HK-2 (cell line): ENCODE data around the gene ALDH1B1.

ENCODE experiments used
- DNase-seq: peaks from one replicate; pipeline ENCODE4 v3.0.0-alpha.2; 2018; ENCODE audit not compliant: unreplicated experiment

Gene ALDH1B1

DNA sequence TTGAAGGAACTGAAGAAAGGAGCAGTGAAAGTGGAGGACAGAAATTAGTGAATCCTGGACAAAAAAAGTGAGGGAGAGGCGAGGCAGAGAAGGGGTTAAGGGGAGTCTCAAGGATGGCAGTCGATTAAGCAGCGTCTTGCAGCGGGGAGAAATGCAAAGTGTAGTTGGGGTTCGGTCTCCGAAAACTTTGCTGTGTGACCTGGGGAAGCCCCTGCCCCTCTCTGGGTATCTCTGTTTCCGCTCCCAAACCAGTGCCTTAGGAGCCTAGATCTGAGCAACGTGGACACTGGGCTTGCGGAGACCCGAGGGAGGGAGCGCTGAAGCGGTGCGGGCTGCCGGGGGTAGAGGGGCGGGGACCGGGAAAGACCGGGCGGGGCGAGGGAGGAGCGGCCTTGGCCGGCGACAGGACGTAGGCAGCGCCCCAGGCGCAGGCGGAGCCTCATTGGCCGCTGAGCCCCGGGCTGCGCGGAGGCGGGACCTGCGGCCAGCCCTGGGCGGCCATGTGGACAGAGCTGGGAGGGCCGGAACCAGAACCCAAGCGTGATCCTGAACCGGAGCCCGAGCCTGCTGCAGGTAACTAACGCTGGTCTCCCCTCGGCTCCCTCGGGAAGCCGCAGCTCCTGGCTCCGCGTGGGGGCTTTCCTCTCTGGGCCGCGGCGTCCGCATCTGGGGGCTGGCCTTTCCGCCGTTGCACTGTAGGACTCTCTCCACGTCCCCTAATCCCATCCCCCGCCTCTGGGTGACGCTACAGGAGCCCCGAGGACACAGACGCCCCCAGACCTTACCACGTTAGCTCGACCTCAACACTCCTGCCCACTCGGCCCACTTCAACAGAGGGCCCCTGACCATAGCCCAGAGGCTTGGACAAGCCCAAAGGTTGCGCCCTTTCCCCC is at the start of gene ALDH1B1:
Gene ALDH1B1 (plus strand): TSS at position 468 of the 893 bp plus-strand sequence. CDS start 3,047 bp downstream, outside the sequence.
- DNase-seq = peak; percentile 82

DNA sequence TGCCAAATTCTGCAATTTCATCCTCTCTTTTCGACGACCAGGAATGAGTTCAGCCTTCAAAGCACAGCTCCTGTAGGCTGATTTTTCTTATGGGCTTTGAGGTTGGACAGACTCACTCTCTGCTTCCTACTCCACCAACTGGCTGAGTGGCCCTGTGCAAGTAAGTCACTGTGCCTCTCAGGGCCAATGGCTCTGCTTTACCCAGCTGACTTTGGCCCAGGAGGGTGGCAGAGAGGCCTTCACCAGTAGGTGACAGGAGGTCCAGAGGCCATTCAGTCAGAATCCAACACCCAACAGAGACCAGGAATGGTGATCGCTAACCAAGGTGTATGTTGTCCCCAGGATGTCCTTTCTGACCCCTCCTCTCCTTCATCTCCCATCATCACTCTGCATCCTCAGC is 49.5 kb upstream of the ALDH1B1 start:
- no peak for DNase-seq

DNA sequence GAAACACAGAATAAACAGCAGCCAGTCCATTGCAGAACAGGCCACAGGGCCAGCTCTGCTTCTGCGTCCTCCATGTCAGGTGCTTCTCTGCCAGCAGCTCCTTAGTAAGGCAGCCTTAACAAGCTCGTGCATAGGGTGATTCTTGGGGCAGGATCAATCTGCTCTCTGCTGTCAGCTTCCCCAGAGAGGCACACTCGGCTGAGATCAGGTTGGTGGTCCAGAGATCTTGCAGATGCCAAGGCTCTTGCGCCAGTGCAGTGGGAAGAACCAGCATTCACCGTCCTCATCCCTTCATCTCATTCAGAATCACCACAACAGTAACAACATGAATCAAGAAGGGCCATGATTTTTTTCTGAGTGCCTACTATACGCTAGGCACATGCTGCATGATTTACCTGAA is 49.0 kb upstream of the ALDH1B1 start:
- DNase-seq = no peak

DNA sequence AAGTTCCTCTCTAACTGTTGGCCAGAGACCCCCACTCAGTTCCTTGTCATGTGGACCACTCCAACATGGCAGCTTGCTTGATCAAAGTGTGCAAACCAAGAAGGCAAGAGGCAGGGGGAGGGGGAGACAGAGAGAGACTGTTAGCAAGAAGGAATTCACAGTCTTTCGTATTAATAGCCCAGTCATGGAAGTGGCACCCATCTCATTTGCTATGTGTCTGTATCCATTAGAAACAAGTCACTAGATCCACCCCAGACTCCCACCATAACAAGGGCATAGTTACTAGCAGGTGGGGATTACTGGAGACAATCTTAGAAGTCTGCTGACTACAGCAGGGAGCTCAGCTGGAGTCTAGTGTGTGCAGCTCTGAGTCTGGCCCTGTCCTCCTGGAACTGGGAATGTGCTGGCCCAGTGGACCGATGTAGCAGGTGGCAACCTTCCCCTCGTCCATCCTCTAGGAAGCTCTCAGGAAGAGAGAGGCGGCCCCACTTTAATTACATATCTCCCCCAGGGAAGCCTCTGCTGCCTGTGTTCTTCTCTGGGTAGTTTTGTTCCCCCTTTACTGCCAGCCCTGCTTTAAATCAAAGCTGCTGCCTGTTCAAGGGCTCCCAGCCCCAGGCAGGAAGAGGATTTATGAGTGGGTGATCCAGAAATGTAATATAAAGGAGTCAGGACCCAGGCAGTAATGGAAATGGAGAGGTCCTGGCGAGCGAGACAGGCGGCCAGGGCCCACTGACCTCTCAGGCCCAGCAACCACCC is 47.8 kb upstream of the ALDH1B1 start:
- DNase-seq = no peak

DNA sequence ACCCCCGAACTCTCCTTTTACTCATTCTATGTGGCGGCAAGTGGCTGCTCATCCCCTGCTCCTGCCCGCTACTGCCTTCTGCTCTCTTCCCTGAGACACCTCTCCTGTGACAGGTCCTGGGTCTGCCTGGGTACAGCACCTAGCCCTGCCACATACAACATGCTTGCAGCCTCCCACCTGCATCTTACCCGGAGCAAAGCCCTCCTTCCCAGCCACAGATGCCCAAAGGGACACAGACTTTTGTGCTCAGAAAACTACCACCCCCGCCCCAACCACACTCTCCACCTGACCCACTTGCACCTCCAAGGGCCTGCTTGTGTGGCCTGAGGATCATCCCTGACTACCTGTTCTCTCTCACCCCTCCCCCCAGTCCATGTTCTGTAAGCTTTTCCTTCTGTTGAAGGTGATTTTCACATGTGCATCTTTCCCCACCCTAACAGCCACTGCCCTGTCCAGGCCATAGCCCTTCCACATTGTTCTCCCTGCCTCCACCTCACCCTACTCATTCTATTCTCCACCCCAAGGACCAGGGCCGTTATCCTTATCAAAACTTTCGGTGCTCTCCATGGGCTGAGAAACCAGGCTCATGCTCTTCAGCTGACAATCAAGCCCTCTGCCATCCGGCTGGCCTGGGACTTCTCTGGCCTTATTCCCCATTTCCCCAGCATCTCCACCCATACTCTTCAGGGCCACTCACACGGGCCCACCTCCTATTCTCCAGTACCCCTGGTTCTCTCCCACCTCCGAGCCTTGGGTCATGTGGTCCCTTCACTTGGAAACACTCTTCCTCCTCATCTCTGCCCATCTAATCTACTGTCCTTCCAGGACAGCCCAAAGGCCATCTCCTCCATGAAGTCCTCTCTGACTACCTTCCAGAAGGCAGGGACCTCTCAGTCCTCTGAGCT is 46.4 kb upstream of the ALDH1B1 start:
- no peak for DNase-seq

DNA sequence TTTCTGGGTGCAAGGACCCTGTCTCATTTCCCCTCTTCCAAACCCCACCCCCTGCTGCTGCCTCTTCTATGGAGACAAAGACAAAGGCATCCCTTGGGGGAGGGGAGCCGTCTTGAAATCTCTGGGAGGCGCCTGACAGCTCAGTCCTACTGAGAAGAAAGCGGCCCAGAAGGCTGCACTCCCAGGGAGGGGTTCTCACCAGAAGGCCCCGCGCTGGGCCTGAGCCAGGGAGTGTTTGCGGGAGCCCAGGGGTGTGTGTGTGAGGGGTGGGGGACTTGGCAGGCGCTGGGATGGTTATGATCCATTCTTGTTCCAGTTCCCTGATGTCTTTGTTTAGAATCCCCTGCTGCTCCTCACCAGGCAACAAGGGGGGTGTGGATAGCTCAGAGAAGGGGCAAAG is 45.7 kb upstream of the ALDH1B1 start:
- no peak for DNase-seq

DNA sequence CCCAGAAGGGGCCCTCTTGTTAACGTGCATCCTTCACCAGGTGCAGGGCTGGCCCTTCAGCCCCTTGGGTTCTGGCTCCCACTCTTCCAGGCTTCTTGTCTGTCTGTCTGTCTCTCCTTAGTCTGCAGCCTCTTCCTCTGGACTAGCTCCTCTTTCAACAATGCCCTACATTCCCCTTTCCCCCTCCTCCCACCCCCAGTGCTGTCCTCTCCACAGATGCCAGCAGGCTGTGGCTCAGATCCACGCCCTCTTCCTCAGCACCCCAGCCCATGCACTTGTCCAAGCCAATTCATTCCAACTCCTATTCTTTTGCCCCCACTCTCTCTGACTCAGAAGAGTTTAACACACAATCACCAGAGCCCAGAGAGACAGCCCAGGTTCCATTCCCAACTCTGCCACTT is 45.2 kb upstream of the ALDH1B1 start:
- DNase-seq = no peak

DNA sequence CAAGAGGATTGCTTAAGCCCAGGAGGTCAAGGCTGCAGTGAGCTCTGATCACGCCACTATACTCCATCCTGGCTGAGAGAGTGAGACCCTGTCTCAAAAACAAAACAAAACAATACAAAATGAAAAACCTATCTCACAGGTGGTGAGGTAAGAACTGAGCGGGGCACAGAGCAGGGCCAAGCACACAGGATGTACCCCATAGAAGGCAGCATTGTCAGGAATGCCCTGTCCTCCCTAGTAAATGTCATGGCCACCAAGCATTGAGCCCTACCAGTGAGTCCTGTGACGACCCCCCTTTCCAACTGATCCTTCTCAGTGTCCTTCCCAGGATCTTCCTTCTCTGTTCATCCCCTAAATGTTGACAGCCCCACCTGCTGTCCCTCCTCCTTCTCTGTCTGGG is 44.6 kb upstream of the ALDH1B1 start:
- DNase-seq = no peak

DNA sequence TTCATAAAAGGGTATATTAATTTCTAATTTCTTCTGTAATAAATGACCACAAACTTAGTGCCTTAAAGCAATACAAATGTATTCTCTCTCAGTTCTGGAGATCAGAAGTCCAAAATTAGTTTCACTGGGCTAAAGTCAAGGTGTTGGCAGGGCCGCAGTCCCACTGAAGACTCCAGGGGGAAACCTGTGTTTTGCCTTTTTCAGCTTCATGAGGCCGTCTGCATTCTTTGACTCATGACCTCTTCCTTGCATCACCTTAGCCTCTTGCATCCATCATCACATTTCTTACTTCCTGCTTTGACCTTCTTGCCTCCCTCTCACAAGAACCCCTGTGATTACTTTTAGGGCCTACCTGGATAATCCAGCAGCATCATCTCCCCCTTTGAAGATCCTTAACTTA is 42.0 kb upstream of the ALDH1B1 start:
- DNase-seq = no peak

DNA sequence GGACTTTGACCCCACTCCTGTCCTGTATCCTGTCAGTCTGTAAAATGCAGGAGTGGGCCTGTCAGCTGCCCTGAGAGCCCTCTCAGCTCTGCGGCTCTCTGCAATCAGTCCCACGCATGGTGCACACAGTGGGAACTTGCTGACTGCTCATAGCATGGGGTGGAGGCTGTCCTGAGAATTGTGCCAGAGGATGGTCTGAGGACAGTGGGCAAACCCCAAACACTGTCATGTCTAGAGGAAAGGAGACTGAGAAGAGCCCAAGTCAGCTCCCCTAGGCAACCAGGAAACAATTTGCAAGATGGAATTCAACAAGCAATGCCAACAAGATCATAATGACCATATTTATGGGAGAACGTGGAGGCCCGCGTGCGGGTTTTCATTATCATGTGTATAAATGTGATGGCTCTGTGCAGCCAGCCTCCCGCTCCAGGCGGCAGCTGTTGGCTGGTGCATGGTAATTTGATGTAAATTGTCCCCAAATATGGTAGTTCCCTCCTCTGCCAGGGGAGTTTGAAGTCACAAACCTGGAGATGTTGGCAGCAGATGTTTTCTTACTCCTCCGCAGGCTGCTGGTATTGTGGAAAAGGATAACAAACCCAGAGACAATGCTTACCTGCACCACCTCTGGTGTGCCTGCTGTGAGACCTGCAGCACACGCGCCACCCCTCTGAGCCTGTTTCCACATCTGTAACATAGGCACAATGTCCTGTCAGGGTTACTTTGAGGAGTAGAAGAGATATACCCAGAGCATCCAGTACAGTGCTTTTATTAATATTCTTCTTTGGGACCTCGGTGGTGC is 39.8 kb upstream of the ALDH1B1 start:
- DNase-seq = no peak

DNA sequence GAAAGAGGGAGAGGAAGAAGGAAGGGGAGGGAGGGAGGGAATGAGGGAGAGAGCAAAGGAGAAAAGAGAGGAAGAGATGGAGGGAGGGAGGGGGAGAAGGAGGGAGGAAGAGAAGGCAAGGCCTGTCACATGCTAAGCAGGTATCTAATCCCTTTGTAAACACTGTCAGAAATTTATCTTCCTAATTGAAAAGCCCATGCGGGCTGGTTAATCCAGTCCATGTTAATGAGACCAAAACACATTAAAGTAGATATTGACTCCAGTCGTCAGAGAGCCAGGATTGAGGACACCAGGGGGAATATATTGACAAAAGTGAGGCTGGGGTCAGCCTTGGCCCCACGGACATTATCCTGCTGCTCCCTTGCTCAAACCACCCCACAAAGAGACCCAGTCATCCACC is 37.4 kb upstream of the ALDH1B1 start:
- no peak for DNase-seq

DNA sequence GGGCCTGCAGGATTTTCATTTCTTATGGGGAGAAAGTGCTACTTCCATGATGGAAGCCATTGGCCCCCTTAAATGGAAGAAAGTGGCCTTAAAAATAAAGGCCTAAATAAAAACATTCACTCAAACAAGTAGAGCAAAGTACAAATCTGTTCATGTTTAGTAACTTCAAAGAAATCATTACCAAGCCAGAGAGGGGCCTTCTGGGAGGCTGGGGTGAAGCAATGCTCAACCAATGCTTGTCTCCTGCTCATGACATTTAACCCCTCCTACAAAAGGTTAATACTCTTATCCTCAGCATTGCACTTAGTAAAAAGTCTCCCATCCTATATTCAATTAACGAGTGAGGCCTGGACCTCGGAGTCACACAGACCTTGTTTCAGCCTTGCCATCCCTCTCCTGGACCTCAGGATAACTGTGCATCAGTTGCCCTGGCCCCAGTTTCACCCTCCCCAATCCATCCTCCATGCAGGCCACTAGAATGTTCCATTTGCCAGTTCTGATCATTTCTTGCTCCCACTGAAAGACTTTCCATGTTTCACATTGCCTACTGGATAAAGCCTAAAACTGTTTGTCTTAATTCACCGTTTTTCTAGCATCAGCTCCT is 36.9 kb upstream of the ALDH1B1 start:
- no peak for DNase-seq

DNA sequence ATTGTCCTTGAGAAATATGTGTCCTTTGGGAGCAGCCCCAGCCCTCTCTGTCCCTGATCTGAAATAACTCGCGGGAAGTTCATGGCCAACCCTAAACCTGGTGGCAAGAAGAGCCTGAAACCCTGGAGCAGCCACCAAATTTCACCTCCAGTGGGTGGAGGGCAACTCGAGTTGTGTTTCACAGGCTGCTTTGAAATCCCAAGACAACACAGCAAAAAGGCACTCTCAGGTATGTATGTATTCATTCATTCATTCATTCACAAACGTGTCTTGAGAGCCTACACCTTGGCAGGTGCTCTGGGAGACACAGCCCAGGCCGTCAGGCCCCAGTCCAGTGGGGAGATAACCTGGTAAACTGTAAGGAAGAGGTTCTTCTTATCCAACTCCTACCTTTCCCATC is 35.7 kb upstream of the ALDH1B1 start:
- DNase-seq = no peak

DNA sequence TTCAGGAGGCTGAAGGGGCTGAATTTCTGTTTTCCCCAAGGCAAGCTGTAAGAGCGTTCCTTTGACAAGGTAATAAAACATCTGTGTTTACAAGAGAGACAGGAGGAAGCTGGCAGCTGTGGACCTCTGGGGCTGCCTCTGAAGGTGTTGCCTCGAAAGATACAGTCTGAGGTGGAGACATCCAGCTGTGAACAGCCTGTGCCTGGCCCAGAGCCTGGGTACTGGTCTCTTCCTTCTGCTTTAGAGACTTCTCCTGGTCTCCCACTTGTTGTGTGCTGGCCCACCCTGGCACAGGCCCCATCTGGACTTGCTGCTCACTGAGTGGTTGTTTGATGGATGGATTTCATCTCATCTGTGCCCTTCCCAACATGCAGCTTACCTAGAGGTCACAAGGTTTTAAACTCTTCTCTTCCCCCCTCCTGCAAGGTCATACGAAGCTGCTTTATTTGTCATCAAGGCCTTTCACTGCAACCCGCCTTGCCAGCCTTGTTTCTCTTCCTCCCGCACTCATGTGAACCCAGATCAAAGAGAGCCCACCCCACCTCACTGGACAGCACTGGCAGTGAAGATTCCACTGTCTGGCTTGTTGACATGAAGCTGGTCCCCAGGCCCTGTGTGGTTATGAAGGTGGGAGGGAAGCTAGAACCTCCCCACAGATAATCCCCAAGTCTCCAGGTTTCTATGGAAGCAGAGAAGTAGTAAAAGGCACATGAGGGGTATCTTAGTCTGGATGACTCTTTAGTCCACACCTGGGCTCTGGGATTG is 35.0 kb upstream of the ALDH1B1 start:
- DNase-seq = no peak

DNA sequence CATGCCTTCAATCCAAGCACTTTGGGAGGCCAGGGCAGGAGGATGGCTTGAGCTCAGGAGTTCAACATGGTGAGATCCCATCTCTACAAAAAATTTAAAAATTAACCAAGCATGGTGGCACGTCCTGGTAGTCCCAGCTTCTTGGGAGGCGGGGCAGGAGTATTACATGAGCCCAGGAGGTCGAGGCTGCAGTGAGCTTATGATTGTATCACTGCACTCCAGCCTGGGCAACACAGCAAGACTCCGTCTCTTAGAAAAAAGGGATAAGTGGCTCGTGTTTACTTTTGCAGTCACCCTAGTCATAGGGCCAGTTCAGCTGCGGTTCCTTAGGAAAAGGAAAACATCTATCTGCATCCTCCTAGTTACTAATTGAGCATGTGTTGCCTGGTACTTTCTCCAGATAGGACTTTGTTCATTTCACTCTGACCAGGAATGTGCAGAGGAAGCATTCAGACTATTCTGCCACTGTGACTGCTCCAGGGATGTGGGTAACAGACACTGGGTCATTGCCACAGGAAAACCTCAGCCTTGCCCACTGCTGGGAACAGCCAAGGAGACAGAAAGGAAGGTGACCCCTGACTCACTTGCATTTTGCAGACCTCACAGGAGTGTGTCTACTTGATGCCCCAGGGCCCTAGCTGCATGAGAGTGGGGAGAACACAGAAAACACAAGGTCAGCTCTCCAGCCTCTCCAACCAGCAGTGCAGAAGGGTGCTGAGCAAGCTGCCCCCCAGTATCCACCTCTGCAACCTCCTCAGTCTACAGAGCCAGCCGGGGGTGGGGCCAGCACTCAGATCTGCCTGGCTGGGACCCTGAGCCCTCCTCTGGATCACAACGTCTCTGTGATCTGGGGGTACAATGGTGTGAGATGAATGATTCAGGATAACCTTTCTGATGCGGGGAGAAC is 33.9 kb upstream of the ALDH1B1 start:
- DNase-seq = no peak

DNA sequence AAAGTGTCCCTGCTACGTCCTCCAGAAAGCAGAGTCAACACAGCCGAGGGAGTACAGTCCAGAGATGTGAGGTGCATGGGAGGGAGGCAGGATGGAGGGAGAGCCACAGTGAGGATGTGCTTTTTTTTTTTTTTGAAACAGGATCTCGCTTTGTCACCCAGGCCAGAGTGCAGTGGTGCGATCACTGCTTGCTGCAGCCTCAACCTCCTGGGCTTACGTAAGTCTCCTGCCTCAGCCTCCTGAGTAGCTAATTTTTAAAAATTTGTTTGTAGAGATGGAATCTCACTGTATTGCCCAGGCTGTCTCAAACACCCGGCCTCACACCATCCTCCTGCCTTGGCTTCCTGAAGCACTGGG is 33.2 kb upstream of the ALDH1B1 start:
- DNase-seq = no peak

DNA sequence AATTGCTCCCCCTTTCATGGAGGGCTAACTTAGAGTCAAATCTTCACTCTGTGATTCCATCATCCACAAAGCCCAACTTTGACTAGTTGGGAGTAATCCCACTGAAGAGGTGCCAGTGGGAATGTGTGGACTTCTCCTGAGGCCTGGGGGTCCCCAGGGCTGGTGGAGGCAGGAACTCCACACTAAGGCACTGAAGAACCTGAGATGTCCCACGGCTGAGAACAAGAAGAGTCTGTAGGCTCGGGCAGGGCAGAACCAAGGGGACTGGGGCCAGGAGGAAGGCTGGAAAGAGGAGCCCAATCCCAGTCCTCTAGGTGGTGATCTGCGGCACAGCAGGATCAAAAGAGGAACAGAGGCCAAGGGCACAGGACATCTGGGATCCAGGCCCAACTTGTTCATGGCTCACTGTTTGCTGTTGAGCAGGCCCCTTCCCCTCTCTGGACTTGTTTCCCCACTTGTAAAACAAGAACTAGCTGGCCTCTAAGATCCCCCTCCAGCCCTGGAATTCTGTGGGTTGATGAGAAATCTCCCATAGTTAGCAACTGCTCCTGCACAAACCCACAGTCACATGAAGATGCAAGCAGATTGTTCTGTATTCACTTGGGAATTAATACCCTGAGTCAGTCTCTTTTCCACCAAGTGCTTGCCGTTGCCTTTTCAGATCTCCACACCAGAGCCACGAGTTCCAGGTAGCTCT is 32.7 kb upstream of the ALDH1B1 start:
- DNase-seq = no peak

DNA sequence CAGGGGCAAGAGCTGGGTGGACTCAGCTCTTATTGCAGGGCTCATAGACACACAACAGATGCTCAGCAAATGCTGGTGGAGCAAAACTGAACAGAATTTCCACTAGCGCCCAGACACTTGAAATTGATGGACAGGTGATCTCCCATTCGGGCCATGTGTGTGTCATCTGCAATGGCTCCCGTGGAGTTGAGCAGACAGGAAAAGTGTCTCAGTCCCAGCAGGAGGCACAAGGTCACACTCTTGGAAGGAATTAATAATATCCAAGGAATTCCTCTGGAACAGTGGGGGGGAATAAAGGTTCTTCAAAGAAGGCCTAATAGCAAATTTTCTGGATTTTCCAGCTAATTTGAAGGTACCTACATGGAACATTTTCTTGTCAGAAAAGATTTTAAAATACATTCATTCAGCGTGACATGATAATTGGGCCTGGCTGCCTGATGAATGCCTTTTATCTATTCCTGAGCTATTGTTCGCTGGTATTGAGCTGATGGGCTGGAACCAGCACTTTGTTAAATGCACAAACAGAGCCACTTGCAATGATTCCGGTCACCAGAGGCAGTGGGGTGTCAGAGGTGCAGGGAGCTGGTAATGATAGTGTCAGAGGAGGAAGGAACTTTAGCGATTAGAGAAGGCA is 31.5 kb upstream of the ALDH1B1 start:
- DNase-seq = no peak
